Esophagus squamous epithelium (tissue), 5 donors: ENCODE measurements around the gene VEZF1. TPM values are rescaled to one million over a fixed set of nuclear protein-coding genes. Genes with fewer than 3 reads are reported as not detected.
A peak's percentile ranks its signal among the peaks of the same experiment; 100 is the strongest.

ENCODE experiments used
- DNase-seq: peaks from one replicate; lab custom pipeline; 2025; lab: John Stamatoyannopoulos, UW
- H3K27ac ChIP-seq, 4 donors: fragments of 200-600 bp; sonication (generic); one replicate each; pipeline ENCODE4 v1.5.1; 2016 to 2019; ENCODE audit warnings: mild to moderate bottlenecking in 1 of 4
- H3K27me3 ChIP-seq, 4 donors: fragments of 200-600 bp; sonication (generic); 1 replicate in 3 of 4; 2 replicates in 1 of 4; pipeline versions ENCODE4 v1.5.1 to v1.6.0; 2017 to 2021; ENCODE audit warnings: antibody characterized with exemption in 1 of 4
- H3K36me3 ChIP-seq, 3 donors: fragments of 200-600 bp; sonication (generic); one replicate each; pipeline ENCODE4 v1.5.1; 2016 to 2019
- H3K4me1 ChIP-seq, 3 donors: fragments of 200-600 bp; sonication (generic); one replicate each; pipeline ENCODE4 v1.5.1; 2017 to 2019
- H3K4me3 ChIP-seq, 4 donors: fragments of 200-600 bp; sonication (generic); 1 replicate in 3 of 4; 2 replicates in 1 of 4; pipeline ENCODE4 v1.5.1; 2016 to 2019; ENCODE audit warnings: mild to moderate bottlenecking in 2 of 4, moderate library complexity in 1 of 4
- H3K9me3 ChIP-seq, 3 donors: fragments of 200-600 bp; sonication (generic); one replicate each; pipeline ENCODE4 v1.5.1; 2016 to 2019
- CTCF ChIP-seq, 6 experiments: fragments of 450-650 bp in 4 of 6; fragments of 200-600 bp in 2 of 6; sonication (generic) in 2 of 6; IDR thresholded peaks; one replicate each; pipeline ENCODE4 v1.5.1; 2016 to 2019; ENCODE audit warnings: antibody characterized with exemption in 6 of 6, mild to moderate bottlenecking in 4 of 6, moderate library complexity in 4 of 6
- POLR2A ChIP-seq, 4 donors: fragments of 450-650 bp; IDR thresholded peaks; one replicate each; pipeline ENCODE4 v1.6.1; 2017; ENCODE audit warnings: antibody characterized with exemption in 4 of 4, mild to moderate bottlenecking in 4 of 4, moderate library complexity in 3 of 4
- WGBS, 2 donors: methylation state at CpG; one replicate each; pipeline ENCODE4 v1.1.5; 2018; 5-methylcytosine and 5-hydroxymethylcytosine counted together
- intact Hi-C: fragments of 100-400 bp; cut with DNase I; formaldehyde crosslinking; loops from one replicate; pipeline ENCODE4 v1.15.0; 2022
- total RNA-seq, 4 donors: library from RNA; depleted of rRNA; stranded (reverse); fragments of >200 nt; gene quantifications; one replicate each; pipeline ENCODE4 v1.1.0, GENCODE V29; 2016
- donor health status: DM: yes; HTN: yes; CAD: no.

VEZF1 gene
- total RNA-seq, 4 donors from 2014 or later = 20.3 to 61.4 (median 27.4) TPM

GRCh38 chr17:57941384-57942370 lies 46.4 kb downstream of the VEZF1 start:
- intact Hi-C loops = loop anchor here (10.0 kb wide), 2 partner anchors 47 to 53 kb away; no protein-coding TSS in a partner anchor
- DNase-seq = no peak
- Histone ChIP-seq H3K36me3 (no peaks in the 10 kb centered on the region), H3K27me3 (no peaks in the 10 kb centered on the region), H3K27ac (peak overlapping the region; percentile 84 to 98 (median 90)), H3K4me3 (no peak overlapping the region), H3K4me1 (peaks cover 49 to 100% (median 77%) of the 10 kb centered on the region in 3 donors), H3K9me3 (no peaks in the 10 kb centered on the region)
- WGBS, 2 donors = 54 to 65% methylated on average over 10 of the region's 10 CpGs
- TF ChIP-seq CTCF (IDR thresholded peaks at IDR 0.05) (no peak), POLR2A (IDR thresholded peaks at IDR 0.05) (no peak)

GRCh38 chr17:57940653-57941329 lies 47.3 kb downstream of the VEZF1 start:
- no peaks in the 10 kb centered on the region for H3K36me3 ChIP-seq
- no peak for DNase-seq
- peaks cover 49 to 100% (median 77%) of the 10 kb centered on the region in 3 donors for H3K4me1 ChIP-seq
- no peak for TF ChIP-seq CTCF (IDR thresholded peaks at IDR 0.05)
- no peak for TF ChIP-seq POLR2A (IDR thresholded peaks at IDR 0.05)
- H3K9me3 ChIP-seq = no peaks in the 10 kb centered on the region
- H3K27ac ChIP-seq = peak overlapping the region; percentile 84 to 98 (median 90)
- H3K27me3 ChIP-seq = no peaks in the 10 kb centered on the region
- intact Hi-C loops = loop anchor here (10.0 kb wide), 2 partner anchors 46 to 54 kb away; no protein-coding TSS in a partner anchor
- no peak overlapping the region for H3K4me3 ChIP-seq
- 13 to 27% methylated on average over 4 of the region's 5 CpGs for WGBS, 2 donors

GRCh38 chr17:57940231-57940630 lies 47.8 kb downstream of the VEZF1 start:
- no peak overlapping the region for H3K4me3 ChIP-seq
- DNase-seq = no peak
- H3K27me3 ChIP-seq = no peaks in the 10 kb centered on the region
- intact Hi-C loops = loop anchor here (10.0 kb wide), 2 partner anchors 45 to 55 kb away; no protein-coding TSS in a partner anchor
- TF ChIP-seq POLR2A (IDR thresholded peaks at IDR 0.05) = no peak
- H3K4me1 ChIP-seq = peaks cover 53 to 100% (median 77%) of the 10 kb centered on the region in 3 donors
- WGBS, 2 donors = 48% methylated on average over 5 of the region's 5 CpGs
- H3K9me3 ChIP-seq = no peaks in the 10 kb centered on the region
- peak overlapping the region; percentile 84 to 98 (median 90) for H3K27ac ChIP-seq
- H3K36me3 ChIP-seq = no peaks in the 10 kb centered on the region

- peak overlapping the region; percentile 9 to 98 (median 74) for H3K27ac ChIP-seq
Measured at GRCh38 chr17:57939797-57940196, 48.3 kb downstream of the VEZF1 start.

More at GRCh38 chr17:57939797-57940196, 48.3 kb downstream of the VEZF1 start:
- no peak overlapping the region for H3K4me3 ChIP-seq
- H3K4me1 ChIP-seq = peaks cover 53 to 100% (median 77%) of the 10 kb centered on the region in 3 donors
- H3K9me3 ChIP-seq = no peaks in the 10 kb centered on the region
- intact Hi-C loops = loop anchor here (10.0 kb wide), 2 partner anchors 45 to 55 kb away; no protein-coding TSS in a partner anchor
- 22 to 46% methylated on average over 1 to 6 of the region's 7 CpGs for WGBS, 2 donors
- no peak for TF ChIP-seq POLR2A (IDR thresholded peaks at IDR 0.05)
- no peak for TF ChIP-seq CTCF (IDR thresholded peaks at IDR 0.05)
- H3K27me3 ChIP-seq = no peaks in the 10 kb centered on the region
- DNase-seq = peak; percentile 28
- no peaks in the 10 kb centered on the region for H3K36me3 ChIP-seq
